B cell (primary cell): ENCODE results near the gene AOC1. TPM values are rescaled to one million over a fixed set of nuclear protein-coding genes. Genes with fewer than 3 reads are reported as not detected.

Experiments
- ATAC-seq: fragments of 200-7000 bp; cut with Tn5 transposase; one replicate; pipeline ENCODE4 v1.10.0; 2021; ENCODE audit warnings: low read depth, mild to moderate bottlenecking, moderate number of reproducible peaks, moderate library complexity
- CTCF ChIA-PET: fragments of 350-600 bp; sonication (Branson Sonifier 250); formaldehyde crosslinking; loops from one replicate; lab custom pipeline; 2021; ENCODE audit warnings: antibody characterized with exemption, inconsistent platforms; lab: Charles Lee
- POLR2A ChIA-PET: fragments of 350-600 bp; sonication (Branson Sonifier 250); formaldehyde crosslinking; loops from one replicate; lab custom pipeline; 2021; ENCODE audit warnings: antibody characterized with exemption; lab: Charles Lee
- DNase-seq: peaks from one replicate; pipeline ENCODE4 v3.0.0; 2013
- H2AFZ ChIP-seq: 2 replicates; pipeline ENCODE4 v1.6.1; 2012; ENCODE audit warnings: mild to moderate bottlenecking, low read depth, low read length; ENCODE audit not compliant: insufficient read depth, poor library complexity, severe bottlenecking
- H3K27ac ChIP-seq, 2 donors: 1 replicate in 1 of 2; 2 replicates in 1 of 2; pipeline ENCODE4 v1.5.1; 2012 to 2013; ENCODE audit warnings: low read length in 2 of 2, mild to moderate bottlenecking in 2 of 2, moderate library complexity in 1 of 2
- H3K27me3 ChIP-seq, 4 experiments: fragments of 200-600 bp in 1 of 4; sonication (generic) in 1 of 4; replicated peaks in 1 of 4; 1 replicate in 2 of 4; 2 replicates in 2 of 4; pipeline versions ENCODE4 v1.6.1 to v1.7.0; 2013 to 2016; ENCODE audit warnings: low read length in 3 of 4, mild to moderate bottlenecking in 2 of 4, mixed read lengths in 1 of 4, moderate library complexity in 1 of 4; ENCODE audit not compliant: insufficient read depth in 4 of 4, control insufficient read depth in 3 of 4; ENCODE audit errors: control extremely low read depth in 1 of 4
- H3K36me3 ChIP-seq, 2 experiments: replicated peaks in 1 of 2; 1 replicate in 1 of 2; 2 replicates in 1 of 2; pipeline versions ENCODE4 v1.6.1 to v1.7.1; 2013; ENCODE audit warnings: low read length in 1 of 2; ENCODE audit not compliant: insufficient read depth in 2 of 2, control insufficient read depth in 1 of 2; ENCODE audit errors: control extremely low read depth in 1 of 2, extremely low read depth in 1 of 2
- H3K4me1 ChIP-seq, 2 donors: fragments of 200-600 bp in 1 of 2; sonication (generic) in 1 of 2; 1 replicate in 1 of 2; 2 replicates in 1 of 2; pipeline versions ENCODE4 v1.5.1 to v1.6.1; 2013 to 2017; ENCODE audit warnings: low read length in 2 of 2; ENCODE audit not compliant: control insufficient read depth in 2 of 2, insufficient read depth in 2 of 2
- H3K4me2 ChIP-seq: replicated peaks from 2 replicates; pipeline ENCODE3; 2012; ENCODE audit warnings: mild to moderate bottlenecking, low read depth, low read length; ENCODE audit not compliant: poor library complexity, severe bottlenecking
- H3K4me3 ChIP-seq, 5 experiments: fragments of 200-600 bp in 1 of 5; sonication (generic) in 1 of 5; 1 replicate in 3 of 5; 2 replicates in 2 of 5; pipeline versions ENCODE4 v1.5.1 to v1.7.0; 2011 to 2016; ENCODE audit warnings: low read length in 4 of 5, mild to moderate bottlenecking in 4 of 5, low read depth in 2 of 5, control low read depth in 1 of 5, moderate library complexity in 1 of 5; ENCODE audit not compliant: insufficient read depth in 1 of 5; ENCODE audit errors: control extremely low read depth in 1 of 5, extremely low read depth in 1 of 5
- H3K79me2 ChIP-seq: fragments of 200-600 bp; sonication (generic); one replicate; pipeline ENCODE4 v1.6.0; 2016; ENCODE audit warnings: low read length; ENCODE audit not compliant: control insufficient read depth, insufficient read depth
- H3K9ac ChIP-seq: fragments of 200-600 bp; sonication (generic); 2 replicates; pipeline ENCODE4 v1.6.1; 2017; ENCODE audit warnings: mild to moderate bottlenecking, low read length, moderate library complexity
- H3K9me3 ChIP-seq, 3 donors: one replicate each; pipeline versions ENCODE4 v1.6.1 to v1.7.1; 2013; ENCODE audit warnings: low read length in 2 of 3; ENCODE audit not compliant: control insufficient read depth in 2 of 3, insufficient read depth in 1 of 3; ENCODE audit errors: control extremely low read depth in 1 of 3
- H4K20me1 ChIP-seq: 2 replicates; pipeline ENCODE4 v1.6.0; 2012; ENCODE audit warnings: mild to moderate bottlenecking, low read length; ENCODE audit not compliant: insufficient read depth, control insufficient read depth, poor library complexity, severe bottlenecking
- H3K27ac Mint-ChIP-seq: one replicate; pipeline ENCODE4 v1.8.0; 2021; ENCODE audit warnings: mixed read lengths
- H3K27me3 Mint-ChIP-seq: one replicate; pipeline ENCODE4 v1.8.0; 2021; ENCODE audit warnings: mixed read lengths
- H3K4me1 Mint-ChIP-seq: one replicate; pipeline ENCODE4 v1.8.0; 2021; ENCODE audit warnings: mixed read lengths
- H3K4me3 Mint-ChIP-seq: one replicate; pipeline ENCODE4 v1.8.0; 2021; ENCODE audit warnings: mixed read lengths
- H3K9me3 Mint-ChIP-seq: one replicate; pipeline ENCODE4 v1.8.0; 2022; ENCODE audit warnings: mixed read lengths; ENCODE audit not compliant: insufficient read depth
- CTCF ChIP-seq: fragments of 200-600 bp; IDR thresholded peaks from one replicate; pipeline ENCODE4 v1.8.0; 2022; ENCODE audit warnings: antibody characterized with exemption, mild to moderate bottlenecking
- EZH2 ChIP-seq: IDR thresholded peaks from 2 replicates; pipeline ENCODE4 v1.6.1; 2012; ENCODE audit warnings: borderline replicate concordance, low read depth, mild to moderate bottlenecking, moderate library complexity, low read length; ENCODE audit not compliant: insufficient read depth, poor library complexity, severe bottlenecking
- WGBS: methylation state at CpG from one replicate; pipeline ENCODE4 v1.1.5; 2013; ENCODE audit warnings: missing lambda C conversion rate; ENCODE audit not compliant: insufficient coverage; 5-methylcytosine and 5-hydroxymethylcytosine counted together
- intact Hi-C: fragments of 100-400 bp; cut with micrococcal nuclease; formaldehyde crosslinking; loops from one replicate; pipeline ENCODE4 v1.10.0; 2022
- polyA plus RNA-seq: library from polyadenylated mRNA; depleted of rRNA; stranded (reverse); fragments of >200 nt; gene quantifications from 2 replicates; pipeline ENCODE4 v1.2.3, GENCODE V29; 2012
- total RNA-seq, 2 donors: library from RNA; stranded (reverse); fragments of 120-200 nt in 1 of 2; gene quantifications; 1 replicate in 1 of 2; 2 replicates in 1 of 2; pipeline versions ENCODE4 v1.2.3 to v1.2.4, GENCODE V29; 2013 to 2022

Gene AOC1
- total and polyA plus RNA-seq, 2 donors (not counting 1 experiment from before 2014, with no cell fraction given) = 0.07 TPM; not detected in 1

- Mint-ChIP-seq H3K4me1 (peaks cover 13% of the 10 kb centered on the region), H3K9me3 (peaks cover 2% of the 10 kb centered on the region), H3K27ac (no peak overlapping the region), H3K27me3 (peaks cover 12% of the 10 kb centered on the region), H3K4me3 (no peak overlapping the region)
- no peak overlapping the region for H3K9ac ChIP-seq
- H3K36me3 ChIP-seq = no peaks in the 10 kb centered on the region
- no peak for TF ChIP-seq CTCF
- no peak for TF ChIP-seq EZH2
- ATAC-seq (peak; percentile 68), DNase-seq (peak; percentile 46)
- H3K27me3 ChIP-seq = no peaks in the 10 kb centered on the region
- intact Hi-C loops = no loop called here
- peaks cover 16 to 28% of the 10 kb centered on the region in 2 donors for H3K4me1 ChIP-seq
- H3K27ac ChIP-seq = peak overlapping the region in 1 of 2 donors; percentile 9
- H2AFZ ChIP-seq = no peak overlapping the region
- no peak overlapping the region for H3K4me3 ChIP-seq
- no peak overlapping the region for H3K4me2 ChIP-seq
- POLR2A ChIA-PET = no interaction called here
- H4K20me1 ChIP-seq = no peaks in the 10 kb centered on the region
- whole genome bisulfite sequencing = 75% methylated on average over 1 of the region's 5 CpGs
- no peaks in the 10 kb centered on the region for H3K79me2 ChIP-seq
- H3K9me3 ChIP-seq = peaks cover 0 to 7% (median 7%) of the 10 kb centered on the region in 3 donors
- CTCF ChIA-PET = interaction anchor here (0.8 kb wide), 1 partner anchor 10 kb away, joined by 3 read pairs; no protein-coding TSS in a partner anchor
Measured at GRCh38 chr7:150891740-150892139, 39.4 kb downstream of the AOC1 start.

GRCh38 chr7:150895809-150896208, 43.5 kb downstream of the AOC1 start:
- peak overlapping the region; percentile 69 for H3K27ac Mint-ChIP-seq
- intact Hi-C loops = loop anchor here (5.0 kb wide), 1 partner anchor 449 kb away; no protein-coding TSS in a partner anchor
- H3K27me3 Mint-ChIP-seq = peaks cover 27% of the 10 kb centered on the region
- H3K4me1 Mint-ChIP-seq = peaks cover 36% of the 10 kb centered on the region
- Histone ChIP-seq H3K4me3 (no peak overlapping the region), H3K9ac (no peak overlapping the region), H3K4me2 (no peak overlapping the region), H3K9me3 (peaks cover 0 to 14% (median 7%) of the 10 kb centered on the region in 3 donors), H3K36me3 (no peaks in the 10 kb centered on the region), H3K27ac (no peak overlapping the region), H3K79me2 (no peaks in the 10 kb centered on the region), H3K27me3 (peaks cover 0 to 16% (median 5%) of the 10 kb centered on the region in 4 experiments), H3K4me1 (peaks cover 37 to 57% of the 10 kb centered on the region in 2 donors), H4K20me1 (no peaks in the 10 kb centered on the region), H2AFZ (no peak overlapping the region)
- TF ChIP-seq EZH2 (no peak), CTCF (no peak)
- ATAC-seq (no peak), DNase-seq (no peak)
- H3K9me3 Mint-ChIP-seq = peaks cover 2% of the 10 kb centered on the region
- CTCF ChIA-PET = no interaction called here
- H3K4me3 Mint-ChIP-seq = peak overlapping the region; percentile 45
- 67% methylated on average over 2 of the region's 2 CpGs for WGBS
- POLR2A ChIA-PET = no interaction called here
